Prostate gland (tissue), 2 donors: Measurements from ENCODE around the gene SYTL1.

Source experiments
- CTCF ChIP-seq, 4 experiments: fragments of 200-600 bp in 2 of 4; fragments of 450-650 bp in 2 of 4; sonication (generic) in 2 of 4; IDR thresholded peaks; 1 replicate in 3 of 4; 2 replicates in 1 of 4; pipeline ENCODE4 v1.5.1; 2016 to 2019; ENCODE audit warnings: antibody characterized with exemption in 4 of 4, mild to moderate bottlenecking in 2 of 4, moderate library complexity in 2 of 4
- POLR2A ChIP-seq: fragments of 450-650 bp; IDR thresholded peaks from one replicate; pipeline ENCODE4 v1.6.1; 2016; ENCODE audit warnings: antibody characterized with exemption, mild to moderate bottlenecking

GRCh38 chr1:27391511-27392095, 49.8 kb downstream of the SYTL1 start:
- TF ChIP-seq CTCF (IDR thresholded peaks at IDR 0.05) (no peak), POLR2A (peak; percentile 14)
